MM.1S (cell line): Measurements from ENCODE around the gene WDPCP.
A peak's percentile ranks its signal among the peaks of the same experiment; 100 is the strongest.

ENCODE experiments used
- DNase-seq: peaks from one replicate; pipeline ENCODE4 v3.0.0-alpha.2; 2015
- H2AFZ ChIP-seq: fragments of 300-600 bp; sonication (generic); 2 replicates; pipeline ENCODE4 v1.6.0; 2016; ENCODE audit warnings: antibody characterized with exemption, low read length
- H3F3A ChIP-seq: fragments of 300-600 bp; sonication (generic); 2 replicates; pipeline ENCODE4 v1.6.1; 2016; ENCODE audit warnings: mild to moderate bottlenecking, antibody characterized with exemption, low read length, moderate library complexity, mixed read lengths; ENCODE audit not compliant: insufficient read depth
- H3K27ac ChIP-seq: fragments of 300-600 bp; sonication (generic); 2 replicates; pipeline ENCODE4 v1.5.1; 2016; ENCODE audit warnings: mild to moderate bottlenecking, low read length
- H3K27me3 ChIP-seq: fragments of 300-600 bp; sonication (generic); replicated peaks from 2 replicates; pipeline ENCODE4 v1.6.0; 2016; ENCODE audit warnings: low read length; ENCODE audit not compliant: insufficient read depth
- H3K36me3 ChIP-seq: fragments of 300-600 bp; sonication (generic); replicated peaks from 2 replicates; pipeline ENCODE4 v1.6.1; 2016; ENCODE audit warnings: mild to moderate bottlenecking, low read length, mixed read lengths; ENCODE audit not compliant: insufficient read depth
- H3K4me1 ChIP-seq: fragments of 300-600 bp; sonication (generic); 2 replicates; pipeline ENCODE4 v1.6.1; 2016; ENCODE audit warnings: low read length, mixed read lengths
- H3K4me2 ChIP-seq: fragments of 300-600 bp; sonication (generic); 2 replicates; pipeline ENCODE4 v1.6.0; 2016; ENCODE audit warnings: low read depth, low read length
- H3K4me3 ChIP-seq: fragments of 300-600 bp; sonication (generic); 2 replicates; pipeline ENCODE4 v1.5.1; 2016; ENCODE audit warnings: low read length, mixed read lengths
- H3K79me2 ChIP-seq: fragments of 300-600 bp; sonication (generic); 2 replicates; pipeline ENCODE4 v1.6.1; 2016; ENCODE audit warnings: mixed run types, low read length, mixed read lengths
- H3K9ac ChIP-seq: fragments of 300-600 bp; sonication (generic); 2 replicates; pipeline ENCODE4 v1.6.1; 2016; ENCODE audit warnings: low read length, mixed read lengths
- H3K9me2 ChIP-seq: fragments of 300-600 bp; sonication (generic); replicated peaks from 2 replicates; pipeline ENCODE4 v1.6.1; 2016; ENCODE audit warnings: mild to moderate bottlenecking, low read length, mixed read lengths; ENCODE audit not compliant: insufficient read depth
- H3K9me3 ChIP-seq: fragments of 300-600 bp; sonication (generic); replicated peaks from 2 replicates; pipeline ENCODE4 v1.6.1; 2016; ENCODE audit warnings: mild to moderate bottlenecking, low read length, mixed read lengths; ENCODE audit not compliant: insufficient read depth
- H4K20me1 ChIP-seq: fragments of 300-600 bp; sonication (generic); 2 replicates; pipeline ENCODE4 v1.6.1; 2016; ENCODE audit warnings: mild to moderate bottlenecking, low read length, moderate library complexity, mixed read lengths; ENCODE audit not compliant: insufficient read depth
- CTCF ChIP-seq: fragments of 300-600 bp; sonication (generic); IDR thresholded peaks from 2 replicates; pipeline ENCODE4 v1.5.1; 2016; ENCODE audit warnings: antibody characterized with exemption, low read length, mixed read lengths
- EZH2 ChIP-seq: fragments of 300-600 bp; sonication (generic); optimal IDR thresholded peaks from 2 replicates; pipeline ENCODE3; 2017; ENCODE audit warnings: low read depth, mild to moderate bottlenecking, antibody characterized with exemption, low read length, mixed read lengths
- EZH2phosphoT487 ChIP-seq: fragments of 300-600 bp; sonication (generic); IDR thresholded peaks from 2 replicates; pipeline ENCODE4 v1.6.1; 2018; ENCODE audit warnings: antibody characterized with exemption, low read length

WDPCP gene

DNA sequence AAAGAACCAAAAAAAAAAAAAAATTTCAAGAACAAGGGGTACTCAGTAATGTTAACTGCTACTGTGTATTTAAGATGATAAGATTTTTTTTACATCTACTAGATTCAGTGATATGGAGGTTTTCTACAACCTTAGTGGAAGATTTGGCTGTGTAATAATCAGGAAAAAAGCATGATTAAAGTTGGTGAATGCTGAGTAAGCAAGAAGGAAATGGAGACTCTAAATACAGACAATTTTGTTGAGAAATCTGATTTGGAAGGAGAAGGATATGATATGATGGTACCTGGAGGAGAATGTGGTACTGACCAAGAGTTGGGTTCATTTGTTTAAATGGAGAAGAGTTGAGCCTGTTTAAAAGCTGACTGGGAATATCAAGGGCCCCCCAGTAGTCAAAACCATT, 125.1 kb downstream of the WDPCP start:
- no peaks in the 10 kb centered on the region for H3K9me2 ChIP-seq
- no peaks in the 10 kb centered on the region for H3K27me3 ChIP-seq
- H3K79me2 ChIP-seq, result no peaks in the 10 kb centered on the region
- no peak for DNase-seq
- no peak overlapping the region for H3K27ac ChIP-seq
- no peaks in the 10 kb centered on the region for H3K9me3 ChIP-seq
- no peak overlapping the region for H2AFZ ChIP-seq
- no peak overlapping the region for H3K9ac ChIP-seq
- no peak for TF ChIP-seq EZH2
- TF ChIP-seq CTCF, result no peak
- no peak for TF ChIP-seq EZH2phosphoT487
- no peak overlapping the region for H3K4me3 ChIP-seq
- no peaks in the 10 kb centered on the region for H3K36me3 ChIP-seq
- no peaks in the 10 kb centered on the region for H4K20me1 ChIP-seq
- no peaks in the 10 kb centered on the region for H3F3A ChIP-seq
- no peak overlapping the region for H3K4me2 ChIP-seq
- no peaks in the 10 kb centered on the region for H3K4me1 ChIP-seq

DNA sequence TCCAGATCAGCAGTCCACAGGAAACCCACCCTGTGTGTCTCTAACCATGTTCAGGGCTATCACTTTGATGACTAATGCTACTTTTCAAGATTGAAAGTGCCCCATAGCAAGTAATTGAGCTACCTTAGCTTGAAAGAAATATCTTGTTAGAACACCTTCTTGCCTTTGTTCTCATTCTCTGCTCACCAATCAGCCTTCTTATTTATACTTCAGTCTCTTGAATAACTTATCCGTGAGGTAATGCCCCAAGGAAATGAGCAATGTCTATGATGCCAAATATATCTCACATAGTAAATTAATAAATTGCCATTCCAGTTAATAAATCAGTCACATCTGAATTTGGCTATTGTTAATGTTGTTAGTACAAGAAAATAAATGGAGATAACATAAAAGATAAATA, 141.6 kb downstream of the WDPCP start:
- DNase-seq, result no peak
- Histone ChIP-seq H3K9me2 (no peaks in the 10 kb centered on the region), H3K4me2 (no peak overlapping the region), H3K4me1 (peaks cover 12% of the 10 kb centered on the region), H3F3A (no peaks in the 10 kb centered on the region; the same call in 1 of the 2 replicates), H3K27me3 (no peaks in the 10 kb centered on the region), H3K4me3 (no peak overlapping the region), H2AFZ (no peak overlapping the region), H3K9me3 (no peaks in the 10 kb centered on the region), H3K79me2 (no peaks in the 10 kb centered on the region), H3K27ac (no peak overlapping the region), H3K36me3 (no peaks in the 10 kb centered on the region), H3K9ac (no peak overlapping the region), H4K20me1 (no peaks in the 10 kb centered on the region)
- TF ChIP-seq CTCF, result no peak
- TF ChIP-seq EZH2phosphoT487, result no peak

DNA sequence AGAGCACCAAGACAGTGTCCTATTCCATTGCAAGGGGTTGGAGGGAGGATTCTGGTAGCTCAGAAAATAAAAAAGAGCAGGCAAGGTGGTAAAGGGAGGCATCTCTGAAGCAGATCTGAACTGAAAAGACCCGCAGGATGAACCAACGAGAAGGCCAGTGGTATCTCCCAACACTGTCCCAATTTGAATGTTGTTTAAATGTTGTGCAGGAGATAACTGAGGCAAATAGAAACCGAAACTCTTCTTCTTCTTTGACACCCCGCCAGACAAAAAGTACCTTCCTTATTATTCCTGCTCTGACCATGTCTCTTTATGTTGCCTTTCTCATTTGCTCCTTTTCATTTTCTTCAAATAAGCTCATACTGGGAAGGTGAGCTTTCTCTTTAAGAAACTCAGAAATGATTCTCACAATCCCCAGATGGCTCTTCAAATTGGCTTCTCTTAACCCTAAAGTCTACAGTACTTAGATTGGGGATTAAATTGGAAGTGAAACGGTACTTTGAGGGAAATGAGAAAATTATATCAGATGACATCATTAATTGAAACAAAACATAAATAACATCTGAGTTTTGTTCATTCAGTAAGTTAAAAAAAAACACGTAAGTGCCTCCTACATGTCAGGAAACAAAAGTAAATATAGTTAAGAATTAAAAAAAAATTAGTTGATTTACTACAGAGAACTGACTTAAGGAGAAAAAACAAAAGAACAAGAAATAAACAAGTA, 143.6 kb downstream of the WDPCP start:
- TF ChIP-seq CTCF (no peak), EZH2 (no peak), EZH2phosphoT487 (no peak)
- peak overlapping the region; percentile 28; the same call in 1 of the 2 replicates for H3K4me2 ChIP-seq
- H3K9me2 ChIP-seq, result no peaks in the 10 kb centered on the region
- H3K9me3 ChIP-seq, result no peaks in the 10 kb centered on the region
- no peaks in the 10 kb centered on the region for H3K27me3 ChIP-seq
- DNase-seq, result peak; percentile 33
- peaks cover 12% of the 10 kb centered on the region for H3K4me1 ChIP-seq
- no peak overlapping the region for H3K4me3 ChIP-seq
- H4K20me1 ChIP-seq, result no peaks in the 10 kb centered on the region
- no peaks in the 10 kb centered on the region for H3K79me2 ChIP-seq
- no peaks in the 10 kb centered on the region; the same call in 1 of the 2 replicates for H3F3A ChIP-seq
- H3K36me3 ChIP-seq, result no peaks in the 10 kb centered on the region
- H3K9ac ChIP-seq, result no peak overlapping the region
- H3K27ac ChIP-seq, result no peak overlapping the region; the same call in 1 of the 2 replicates
- no peak overlapping the region for H2AFZ ChIP-seq
